HG02943 (cell line): ENCODE data around the gene SUSD3.

Experiments
- ATAC-seq: cut with Tn5 transposase; IDR thresholded peaks from one replicate; pipeline ENCODE4 v1.9.1; 2021; ENCODE audit warnings: mild to moderate bottlenecking, low read depth, moderate library complexity; ENCODE audit not compliant: unreplicated experiment

Gene SUSD3

DNA sequence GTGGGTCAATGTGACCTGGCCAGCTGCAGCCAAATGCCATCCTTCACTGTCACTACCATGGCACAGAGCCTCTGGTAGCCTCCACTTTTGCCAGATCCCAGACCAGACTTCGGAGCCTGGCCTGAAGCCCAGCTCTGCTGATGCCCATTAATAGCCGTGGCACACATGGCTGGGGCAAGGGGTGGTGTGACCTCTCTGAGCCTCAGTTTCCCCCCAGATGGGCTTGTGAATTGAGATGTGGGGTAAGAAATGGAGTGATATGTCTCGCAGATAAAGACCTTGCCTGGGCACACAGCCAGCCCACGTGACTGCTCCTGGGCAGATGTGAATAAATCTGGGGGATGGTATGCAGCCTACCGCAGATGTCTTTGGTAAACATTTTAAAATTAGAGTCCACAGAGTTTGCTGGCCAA, 13.9 kb downstream of the SUSD3 start:
- no peak for ATAC-seq

- ATAC-seq = no peak
Measured at GRCh38 chr9:93076101-93076791, 17.7 kb downstream of the SUSD3 start.

DNA sequence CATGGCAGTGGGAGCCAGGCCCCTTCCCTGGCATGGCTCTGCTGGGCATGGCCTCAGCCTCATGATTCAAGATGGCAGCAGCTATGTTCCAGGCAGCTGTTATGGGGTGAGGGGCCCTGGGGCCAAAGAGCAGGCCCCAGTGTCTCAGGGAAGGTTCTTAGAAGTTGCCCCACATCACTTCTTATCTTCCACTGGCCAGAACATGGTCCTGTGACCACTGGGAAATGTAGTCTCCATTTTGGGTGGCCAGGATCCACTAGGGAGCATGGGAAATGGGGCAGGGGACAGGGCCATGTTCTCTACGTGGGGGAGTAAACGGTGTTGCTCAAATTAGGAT, 18.3 kb downstream of the SUSD3 start:
- no peak for ATAC-seq

DNA sequence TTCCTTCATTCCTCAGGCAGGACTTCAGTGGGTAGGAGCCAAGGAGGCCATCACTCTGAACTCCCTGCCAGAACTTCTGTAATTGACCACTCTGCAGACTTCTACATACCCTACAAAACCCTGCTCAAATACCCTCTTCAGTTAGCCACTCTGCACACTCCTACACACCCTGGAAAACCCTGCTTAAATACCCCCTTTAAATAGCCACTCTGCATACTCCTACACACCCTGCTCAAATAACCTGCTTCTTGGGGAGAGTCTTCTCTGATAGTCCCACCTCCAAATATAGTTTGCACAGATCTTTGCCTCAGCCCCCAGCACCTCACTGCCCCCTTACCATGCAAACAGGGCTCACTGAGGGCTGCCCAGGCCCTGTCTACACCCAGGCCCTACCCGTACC, 18.9 kb downstream of the SUSD3 start:
- no peak for ATAC-seq

DNA sequence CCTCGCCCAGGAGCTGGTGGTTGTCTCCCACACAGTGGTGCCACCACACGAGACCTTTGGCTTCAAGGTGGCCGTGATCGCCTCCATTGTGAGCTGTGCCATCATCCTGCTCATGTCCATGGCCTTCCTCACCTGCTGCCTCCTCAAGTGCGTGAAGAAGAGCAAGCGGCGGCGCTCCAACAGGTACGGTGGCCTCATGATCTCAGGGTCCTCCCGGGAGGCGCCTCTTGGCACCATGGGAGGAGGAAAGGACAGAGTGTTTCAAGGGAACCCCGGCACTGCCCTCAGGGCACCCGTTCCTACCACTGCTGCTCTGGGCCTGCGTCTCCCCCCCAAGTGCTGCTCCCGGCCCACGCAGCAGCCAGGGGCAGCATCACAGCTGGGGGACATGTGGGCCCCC, 19.3 kb downstream of the SUSD3 start:
- no peak for ATAC-seq

DNA sequence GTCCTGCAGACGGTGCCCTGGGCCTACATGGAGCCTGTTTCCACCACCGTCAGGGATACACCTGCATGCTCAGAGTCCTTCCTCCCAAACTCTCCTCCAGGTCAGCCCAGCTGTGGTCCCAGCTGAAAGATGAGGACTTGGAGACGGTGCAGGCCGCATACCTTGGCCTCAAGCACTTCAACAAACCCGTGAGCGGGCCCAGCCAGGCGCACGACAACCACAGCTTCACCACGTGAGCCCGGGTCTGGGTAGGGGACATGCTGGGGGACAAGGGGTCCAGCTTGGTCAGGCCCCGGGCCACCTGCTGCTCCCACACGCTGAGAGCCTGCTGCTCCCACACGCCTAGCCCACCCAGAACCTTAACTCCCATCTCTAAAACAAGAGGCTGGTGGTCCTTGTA, 20.9 kb downstream of the SUSD3 start:
- ATAC-seq = no peak

DNA sequence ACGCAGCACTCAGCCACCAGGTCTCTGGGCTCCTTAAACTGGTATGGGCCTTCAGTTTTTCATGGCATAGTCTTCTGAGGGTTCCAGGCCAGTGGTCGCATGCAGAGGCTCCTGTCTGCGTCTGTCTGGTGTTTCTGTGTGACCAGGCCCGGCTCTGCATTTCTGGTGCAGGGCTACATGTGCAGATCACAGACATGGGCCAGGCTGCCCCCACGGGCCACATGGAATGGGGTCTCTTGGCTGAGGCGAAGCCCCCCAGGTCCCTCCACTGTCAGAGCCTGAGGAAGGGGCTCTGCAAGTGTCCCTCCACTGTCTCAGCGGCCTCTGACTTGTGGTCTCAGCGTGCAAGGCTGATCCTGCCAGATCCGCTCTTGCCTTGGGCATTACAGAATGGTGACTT, 21.9 kb downstream of the SUSD3 start:
- ATAC-seq = no peak

DNA sequence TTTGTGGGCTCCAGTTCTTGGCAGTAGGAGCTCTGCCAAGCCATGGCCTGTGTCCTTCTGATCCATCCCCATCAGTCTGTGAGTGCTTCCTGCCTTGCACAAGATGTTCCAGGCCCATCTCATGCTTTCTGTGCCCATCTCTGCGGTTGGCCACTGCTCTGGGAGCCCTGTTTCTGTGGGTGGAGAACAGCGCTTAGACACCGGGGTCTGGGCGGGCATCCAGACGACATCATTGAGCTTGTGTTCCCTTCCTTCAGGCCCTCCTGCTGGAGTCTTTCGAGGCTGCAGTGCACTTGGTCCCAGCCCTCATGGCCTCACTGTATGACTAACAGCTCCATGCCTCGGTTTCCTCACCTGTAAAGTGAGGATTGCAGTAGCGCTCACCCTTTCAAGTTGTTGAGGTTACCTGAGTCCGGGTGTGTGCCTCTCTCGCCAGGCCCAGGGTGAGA, 22.6 kb downstream of the SUSD3 start:
- no peak for ATAC-seq

DNA sequence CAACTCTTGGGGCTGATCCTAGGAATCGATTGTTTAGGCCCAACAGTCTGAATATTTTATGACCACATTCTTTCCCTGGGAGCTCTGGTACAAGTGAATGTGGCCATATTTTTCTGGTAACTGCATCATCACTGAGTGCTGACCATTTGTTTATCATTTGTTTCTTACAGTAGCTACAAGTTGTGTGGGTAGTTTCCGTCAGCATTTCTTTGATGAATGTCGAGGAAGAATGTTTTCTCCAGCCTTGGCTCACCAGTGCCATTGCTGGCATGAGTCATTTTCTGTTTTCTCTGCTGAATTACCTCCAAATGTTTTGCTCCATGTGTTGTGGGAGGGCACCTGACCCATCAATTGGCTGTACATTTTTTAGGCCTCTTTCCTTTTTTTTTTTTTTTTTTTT, 23.4 kb downstream of the SUSD3 start:
- ATAC-seq = no peak

GRCh38 chr9:93082841-93083411, 24.4 kb downstream of the SUSD3 start:
- ATAC-seq = no peak

DNA sequence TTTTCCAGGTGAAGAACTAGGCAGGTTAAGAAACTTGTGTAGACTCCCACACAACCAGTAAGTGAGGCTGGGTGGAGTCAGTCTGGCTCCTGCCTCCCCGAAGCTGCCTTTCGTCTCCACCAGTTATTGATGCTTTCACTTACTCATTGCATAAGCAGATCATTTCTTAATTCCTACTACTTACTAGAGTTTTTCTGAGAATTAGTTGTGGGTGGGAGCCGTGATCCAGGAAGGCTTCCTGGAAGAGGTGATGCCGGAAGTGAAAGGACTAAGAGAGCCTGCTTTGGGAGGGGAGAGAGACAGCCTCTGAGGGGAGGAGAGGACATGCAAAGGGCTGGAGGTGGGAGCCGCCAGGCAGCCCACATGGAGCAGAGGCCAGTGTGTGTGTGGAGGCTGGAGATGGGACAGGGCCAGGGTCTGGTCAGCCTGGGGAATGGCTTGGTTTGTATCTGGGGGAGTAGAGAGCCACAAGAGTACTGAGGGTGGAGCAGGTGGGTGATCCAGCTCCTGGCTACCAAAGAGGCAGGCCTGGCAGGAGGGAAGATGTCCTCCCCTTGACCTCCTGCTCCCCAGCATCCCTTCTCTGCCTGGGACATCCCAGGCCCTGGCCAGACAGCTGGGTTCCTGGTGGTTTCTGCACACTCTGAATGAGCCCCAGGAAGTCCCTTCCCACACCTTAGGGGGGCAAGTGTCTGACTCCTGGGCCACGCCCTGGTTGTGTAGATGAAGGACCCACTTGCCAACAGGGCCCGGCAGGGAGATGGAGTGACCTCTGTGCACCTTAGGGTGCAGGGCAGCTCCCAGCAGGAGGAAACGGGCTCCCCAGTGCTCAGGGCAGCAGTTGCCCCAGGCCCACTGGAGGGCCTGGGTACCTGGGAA, 25.3 kb downstream of the SUSD3 start:
- no peak for ATAC-seq

DNA sequence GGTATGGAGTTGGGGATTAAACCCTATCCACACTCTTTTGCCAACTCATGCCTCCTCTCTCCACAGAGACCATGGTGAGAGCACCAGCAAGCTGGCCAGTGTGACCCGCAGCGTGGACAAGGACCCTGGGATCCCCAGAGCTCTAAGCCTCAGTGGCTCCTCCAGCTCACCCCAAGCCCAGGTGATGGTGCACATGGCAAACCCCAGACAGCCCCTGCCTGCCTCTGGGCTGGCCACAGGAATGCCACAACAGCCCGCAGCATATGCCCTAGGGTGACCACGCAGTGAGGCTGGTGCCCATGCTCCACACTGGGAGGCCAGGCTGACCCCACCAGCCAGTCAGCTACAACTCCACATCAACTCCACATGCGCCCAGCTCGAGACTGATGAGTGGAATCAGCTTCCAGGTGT, 26.0 kb downstream of the SUSD3 start:
- no peak for ATAC-seq

DNA sequence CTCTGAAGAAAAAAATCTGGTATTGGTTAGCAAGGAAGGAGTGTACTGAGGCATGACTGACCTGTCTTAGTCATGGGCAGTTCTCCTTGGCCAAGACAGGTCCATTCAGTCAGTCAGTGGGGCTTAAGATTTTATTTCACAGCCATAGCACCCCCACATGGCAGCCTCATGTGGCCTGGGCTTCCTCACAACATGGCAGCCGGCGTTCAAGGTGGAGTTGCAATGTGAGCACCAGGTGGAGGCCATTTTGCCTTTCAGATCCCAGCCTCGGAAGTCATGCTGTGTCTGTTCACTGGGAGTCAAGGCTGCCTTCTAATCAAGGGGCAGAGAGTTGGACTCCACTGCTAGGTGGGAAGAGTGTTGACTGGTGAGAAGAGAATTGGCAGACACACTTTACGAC, 27.2 kb downstream of the SUSD3 start:
- no peak for ATAC-seq

- no peak for ATAC-seq
Measured at GRCh38 chr9:93086447-93087224, 28.1 kb downstream of the SUSD3 start.

DNA sequence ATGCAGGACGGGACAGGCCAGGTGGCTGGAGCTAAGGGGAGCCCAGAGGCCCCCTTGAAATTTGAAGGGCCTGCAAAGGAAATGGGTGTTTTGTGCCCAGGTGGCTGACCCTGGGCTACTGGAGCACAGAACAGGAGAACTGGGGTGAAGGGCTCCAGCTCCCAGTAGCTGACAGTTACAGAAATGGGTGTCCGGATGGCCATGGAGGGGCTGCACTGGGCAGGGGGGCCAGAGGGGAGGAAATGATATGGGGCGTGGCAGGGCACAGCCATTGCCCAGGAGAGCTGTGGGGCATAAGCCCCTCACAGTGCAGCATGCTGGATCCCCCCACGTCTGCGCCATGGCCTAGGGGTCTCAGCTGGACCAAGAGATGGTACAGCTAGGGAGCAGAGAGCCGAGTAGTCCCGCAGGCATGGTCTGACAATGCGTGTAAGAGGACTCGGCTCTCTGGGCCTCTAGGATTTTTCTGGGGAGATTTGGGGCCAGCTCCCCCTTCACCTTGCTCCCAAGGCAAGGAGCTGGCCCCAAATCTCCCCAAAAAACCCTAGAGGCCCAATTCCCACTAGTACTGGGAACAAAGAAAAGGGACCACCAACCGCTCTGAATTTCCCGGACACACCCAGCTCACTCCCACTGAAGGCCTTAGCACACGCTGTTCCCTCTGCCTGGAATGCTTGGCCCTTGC, 29.6 kb downstream of the SUSD3 start:
- ATAC-seq = no peak

DNA sequence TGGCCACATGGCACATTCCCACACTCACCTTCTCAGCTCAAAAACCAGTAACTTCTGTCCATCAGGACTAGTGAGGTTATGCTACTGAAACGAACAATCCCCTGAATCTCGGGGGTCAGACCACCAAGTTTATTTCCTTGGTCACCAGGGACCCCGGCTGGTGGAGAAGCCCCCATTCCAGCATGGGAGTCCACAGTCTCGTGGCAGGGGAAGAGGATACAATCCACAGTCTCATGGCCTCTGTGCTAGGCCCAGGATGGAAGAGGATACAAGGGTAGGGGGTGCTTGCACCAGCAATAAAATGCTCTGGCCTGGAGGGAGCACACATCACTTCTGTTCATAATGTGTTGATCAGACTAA, 30.1 kb downstream of the SUSD3 start:
- ATAC-seq = no peak

DNA sequence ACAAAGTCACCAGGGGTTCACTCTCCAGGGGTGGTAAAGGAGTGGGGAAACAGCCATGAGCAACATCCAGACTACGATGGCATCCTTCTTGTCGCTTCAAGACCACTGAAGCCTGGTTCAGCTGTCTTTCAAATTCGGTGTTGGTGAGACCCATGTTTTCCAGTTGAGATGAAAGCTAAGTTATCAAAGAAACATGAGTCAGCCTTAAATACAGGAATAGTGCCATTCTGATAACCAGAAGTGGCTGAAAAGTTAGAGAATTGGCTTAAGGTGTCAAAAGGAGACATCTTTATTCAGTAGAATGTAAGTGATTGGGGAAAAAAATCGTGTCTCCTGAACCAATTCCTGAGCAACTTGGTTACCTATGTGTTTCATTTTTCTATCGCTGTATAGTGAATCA, 30.5 kb downstream of the SUSD3 start:
- ATAC-seq = no peak

DNA sequence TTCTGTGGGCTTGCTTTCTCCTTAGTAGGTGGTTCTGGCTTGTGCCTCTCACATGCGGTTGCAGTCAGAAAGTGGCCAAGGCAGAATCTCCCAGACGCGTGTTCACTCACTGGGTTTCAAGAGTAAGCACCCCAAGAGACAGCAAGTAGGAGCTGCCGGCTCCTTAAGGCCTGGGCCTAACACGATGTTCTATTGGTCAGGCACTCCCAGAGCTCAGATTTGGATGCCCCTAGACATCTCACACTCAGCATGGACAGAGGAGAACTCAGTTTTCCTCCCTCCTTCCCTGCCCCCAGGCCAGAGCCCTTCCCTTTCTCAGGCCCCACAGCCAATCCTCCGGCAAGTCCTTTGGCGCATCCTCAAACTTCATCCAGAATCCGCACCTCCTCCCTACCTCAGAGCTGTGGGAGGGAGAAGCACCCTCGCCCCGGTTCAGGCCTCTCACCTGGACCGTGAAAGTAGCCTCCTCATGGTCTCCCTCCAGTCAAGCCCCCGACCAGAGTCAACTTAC, 31.0 kb downstream of the SUSD3 start:
- ATAC-seq = no peak

GRCh38 chr9:93090091-93090655, 31.7 kb downstream of the SUSD3 start:
- no peak for ATAC-seq

DNA sequence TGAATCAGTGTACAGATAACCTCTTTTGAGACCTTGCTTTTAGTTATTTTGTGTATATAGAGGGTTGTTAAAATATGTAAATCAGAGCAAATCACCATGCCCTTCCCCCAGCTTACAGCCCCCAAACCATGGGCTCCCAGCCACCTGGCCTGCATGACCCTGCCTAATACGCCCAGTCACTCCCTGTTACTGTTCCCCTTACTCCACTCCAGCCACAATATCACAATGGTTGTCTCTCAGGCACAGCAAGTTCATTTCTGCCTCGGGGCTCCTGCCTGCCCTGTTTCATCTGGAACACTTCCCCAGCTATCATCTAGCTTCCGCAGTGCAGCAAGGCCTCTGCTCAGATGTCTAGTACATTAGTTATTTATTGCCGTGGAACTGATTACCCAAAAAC, 32.6 kb downstream of the SUSD3 start:
- no peak for ATAC-seq
